Measurements from ENCODE around the gene ZHX3.

DNA sequence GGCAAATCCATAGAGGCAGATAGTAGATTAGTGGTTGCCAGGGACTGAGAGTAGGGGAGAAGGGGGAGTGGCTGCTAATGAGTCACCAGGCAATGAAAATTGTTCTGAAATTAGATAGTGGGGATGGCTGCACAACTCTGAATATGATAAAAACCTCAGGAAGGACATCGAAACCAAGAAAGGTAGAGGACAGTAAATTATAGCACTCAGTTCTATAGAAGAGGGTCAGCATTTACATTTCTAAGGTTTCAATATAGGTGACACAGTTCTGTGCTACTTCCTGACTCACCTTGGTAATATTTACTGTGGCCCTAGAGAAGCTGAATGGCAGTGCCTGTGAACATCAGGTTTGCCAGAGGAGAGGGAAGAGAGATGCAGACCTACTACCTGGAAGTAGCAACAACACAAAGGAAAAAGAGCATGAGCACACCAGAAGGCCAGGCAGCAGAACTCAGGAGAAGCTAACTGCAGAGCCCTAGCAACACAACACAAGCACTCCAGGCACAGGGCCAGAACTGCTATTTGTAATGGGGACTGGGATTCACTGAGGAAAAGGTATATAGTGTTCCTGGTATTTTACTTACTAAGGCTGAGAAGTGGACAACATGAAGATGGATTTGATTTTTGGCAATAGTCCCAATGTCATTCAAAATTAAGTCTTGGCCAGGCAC lies 104.2 kb downstream of the ZHX3 start:
- TF ChIP-seq, protein P1, sequence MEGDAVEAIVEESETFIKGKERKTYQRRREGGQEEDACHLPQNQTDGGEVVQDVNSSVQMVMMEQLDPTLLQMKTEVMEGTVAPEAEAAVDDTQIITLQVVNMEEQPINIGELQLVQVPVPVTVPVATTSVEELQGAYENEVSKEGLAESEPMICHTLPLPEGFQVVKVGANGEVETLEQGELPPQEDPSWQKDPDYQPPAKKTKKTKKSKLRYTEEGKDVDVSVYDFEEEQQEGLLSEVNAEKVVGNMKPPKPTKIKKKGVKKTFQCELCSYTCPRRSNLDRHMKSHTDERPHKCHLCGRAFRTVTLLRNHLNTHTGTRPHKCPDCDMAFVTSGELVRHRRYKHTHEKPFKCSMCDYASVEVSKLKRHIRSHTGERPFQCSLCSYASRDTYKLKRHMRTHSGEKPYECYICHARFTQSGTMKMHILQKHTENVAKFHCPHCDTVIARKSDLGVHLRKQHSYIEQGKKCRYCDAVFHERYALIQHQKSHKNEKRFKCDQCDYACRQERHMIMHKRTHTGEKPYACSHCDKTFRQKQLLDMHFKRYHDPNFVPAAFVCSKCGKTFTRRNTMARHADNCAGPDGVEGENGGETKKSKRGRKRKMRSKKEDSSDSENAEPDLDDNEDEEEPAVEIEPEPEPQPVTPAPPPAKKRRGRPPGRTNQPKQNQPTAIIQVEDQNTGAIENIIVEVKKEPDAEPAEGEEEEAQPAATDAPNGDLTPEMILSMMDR (IDR thresholded peaks at IDR 0.05), result no peak
- TF ChIP-seq NR3C1 (CRISPR knock-in tag; conservative IDR thresholded peaks at IDR 0.05; ENCODE audit: low read depth) (no peak), ETV6 (CRISPR knock-in tag; IDR thresholded peaks at IDR 0.05) (no peak), ZNF317 (CRISPR knock-in tag; IDR thresholded peaks at IDR 0.05; ENCODE audit: borderline replicate concordance, low read depth) (no peak), TCF7 (CRISPR knock-in tag; IDR thresholded peaks at IDR 0.05; ENCODE audit: low read depth) (no peak), NR2C2 (CRISPR knock-in tag; IDR thresholded peaks at IDR 0.05) (no peak), SMAD3 (CRISPR knock-in tag; IDR thresholded peaks at IDR 0.05; ENCODE audit: borderline replicate concordance) (no peak), CREB1 (CRISPR knock-in tag; IDR thresholded peaks at IDR 0.05) (no peak), ZNF138 (CRISPR knock-in tag; conservative IDR thresholded peaks at IDR 0.05) (no peak), JUN (CRISPR knock-in tag; IDR thresholded peaks at IDR 0.05) (no peak)
- TF ChIP-seq, protein P2, sequence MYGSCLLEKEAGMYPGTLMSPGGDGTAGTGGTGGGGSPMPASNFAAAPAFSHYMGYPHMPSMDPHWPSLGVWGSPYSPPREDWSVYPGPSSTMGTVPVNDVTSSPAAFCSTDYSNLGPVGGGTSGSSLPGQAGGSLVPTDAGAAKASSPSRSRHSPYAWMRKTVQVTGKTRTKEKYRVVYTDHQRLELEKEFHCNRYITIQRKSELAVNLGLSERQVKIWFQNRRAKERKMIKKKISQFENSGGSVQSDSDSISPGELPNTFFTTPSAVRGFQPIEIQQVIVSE (CRISPR knock-in tag; IDR thresholded peaks at IDR 0.05; ENCODE audit: borderline replicate concordance), result no peak
- TF ChIP-seq, protein P3, sequence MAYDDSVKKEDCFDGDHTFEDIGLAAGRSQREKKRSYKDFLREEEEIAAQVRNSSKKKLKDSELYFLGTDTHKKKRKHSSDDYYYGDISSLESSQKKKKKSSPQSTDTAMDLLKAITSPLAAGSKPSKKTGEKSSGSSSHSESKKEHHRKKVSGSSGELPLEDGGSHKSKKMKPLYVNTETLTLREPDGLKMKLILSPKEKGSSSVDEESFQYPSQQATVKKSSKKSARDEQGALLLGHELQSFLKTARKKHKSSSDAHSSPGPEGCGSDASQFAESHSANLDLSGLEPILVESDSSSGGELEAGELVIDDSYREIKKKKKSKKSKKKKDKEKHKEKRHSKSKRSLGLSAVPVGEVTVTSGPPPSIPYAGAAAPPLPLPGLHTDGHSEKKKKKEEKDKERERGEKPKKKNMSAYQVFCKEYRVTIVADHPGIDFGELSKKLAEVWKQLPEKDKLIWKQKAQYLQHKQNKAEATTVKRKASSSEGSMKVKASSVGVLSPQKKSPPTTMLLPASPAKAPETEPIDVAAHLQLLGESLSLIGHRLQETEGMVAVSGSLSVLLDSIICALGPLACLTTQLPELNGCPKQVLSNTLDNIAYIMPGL (CRISPR knock-in tag; IDR thresholded peaks at IDR 0.05), result no peak

All from WTC11 (cell line).